ENCODE data around the gene FRMD4A.

The FRMD4A gene

DNA sequence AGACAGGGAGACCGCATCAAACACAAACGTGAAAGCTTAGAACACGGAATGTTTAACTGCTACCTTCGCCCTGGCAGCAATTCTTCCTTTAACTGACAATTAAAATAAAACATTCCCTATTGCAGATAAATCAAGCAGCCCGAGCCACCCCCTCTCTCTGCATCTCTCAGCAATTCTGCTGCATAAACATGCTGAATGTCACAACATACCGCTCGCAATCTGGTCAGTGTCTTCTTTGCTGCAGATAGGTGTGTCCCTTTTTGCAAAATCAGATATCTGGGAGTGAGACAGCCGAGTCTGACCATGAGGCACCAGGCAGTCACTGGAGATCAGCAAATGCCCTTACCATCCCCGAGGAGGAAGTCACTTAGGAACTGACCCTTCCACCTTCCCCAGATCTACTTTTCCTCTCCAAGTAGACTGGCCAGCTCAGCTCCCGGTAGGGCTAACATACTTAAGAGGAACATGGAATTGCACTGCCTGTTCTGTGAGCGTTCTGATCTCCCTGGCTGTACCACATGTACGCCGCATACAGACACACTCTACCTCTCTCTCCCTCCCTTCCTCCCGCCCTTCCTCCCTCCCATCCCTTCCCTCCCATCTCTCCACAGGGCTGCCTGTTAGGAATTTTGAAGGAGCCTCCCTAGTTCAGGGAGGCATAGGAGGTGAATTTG is at the start of gene FRMD4A:
FRMD4A (minus strand) TSS at position 537 of the 674 bp plus-strand sequence.
- no peak for DNase-seq

DNA sequence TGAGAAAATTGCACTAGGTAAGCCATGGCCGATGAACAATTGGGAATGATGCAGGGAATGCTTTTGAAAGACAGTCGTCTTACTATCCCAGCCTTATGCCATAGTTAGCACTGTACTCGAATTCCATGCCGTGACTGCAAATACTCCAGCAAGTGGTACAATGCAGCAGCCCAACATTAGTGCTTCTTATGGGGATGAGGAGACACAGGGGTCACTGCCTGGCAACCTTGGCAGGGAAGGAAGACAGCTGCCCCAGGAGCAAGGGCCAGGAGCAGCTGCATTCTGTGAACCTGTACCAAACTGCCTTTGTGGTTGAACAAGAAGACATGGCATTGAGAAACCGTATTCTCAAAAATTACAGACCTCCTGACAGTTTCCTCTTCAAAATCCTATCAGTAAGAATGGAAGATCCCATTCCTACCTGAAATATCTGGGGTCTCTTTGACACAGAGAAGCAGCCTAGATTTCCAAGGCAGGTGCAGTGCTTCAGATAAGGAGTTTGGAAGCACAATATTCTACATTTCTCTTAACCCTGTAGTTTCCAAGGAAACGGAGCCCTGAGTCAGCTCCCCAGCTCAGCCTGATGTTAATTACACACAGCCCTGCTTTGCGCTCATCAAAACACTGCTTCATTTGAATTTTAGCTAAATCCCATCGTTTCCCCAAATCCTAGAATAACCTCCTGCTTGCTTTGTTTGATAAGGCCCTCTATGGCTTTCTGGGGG is 49.0 kb upstream of the FRMD4A start:
- DNase-seq, result no peak

DNA sequence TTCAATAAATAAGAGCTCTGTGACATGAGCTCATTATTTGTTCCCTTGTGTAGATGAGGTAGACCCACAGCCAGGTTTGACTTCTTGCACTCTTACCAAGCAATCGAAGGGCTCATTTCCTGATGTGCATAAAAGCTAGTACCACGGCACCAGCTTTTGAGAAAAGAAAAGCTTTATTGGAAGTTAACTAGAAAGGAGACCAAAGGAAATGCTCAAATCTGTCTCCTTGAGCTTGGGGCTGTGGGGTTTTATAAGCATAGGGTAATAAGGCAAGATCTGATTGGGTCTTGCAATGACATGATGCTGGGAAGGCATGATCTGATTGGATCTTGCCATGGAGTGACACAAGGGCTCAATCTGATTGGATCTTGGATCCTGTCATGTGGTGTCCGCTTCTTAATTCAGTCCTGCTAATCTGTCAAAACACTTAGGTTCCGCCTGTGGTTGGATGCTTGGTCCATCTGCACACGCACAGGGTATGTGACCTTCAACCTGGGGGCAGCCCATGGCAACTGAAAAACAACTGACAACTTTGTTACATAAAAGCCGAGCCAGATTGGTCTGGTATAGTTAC is 47.8 kb upstream of the FRMD4A start:
- DNase-seq, result no peak

DNA sequence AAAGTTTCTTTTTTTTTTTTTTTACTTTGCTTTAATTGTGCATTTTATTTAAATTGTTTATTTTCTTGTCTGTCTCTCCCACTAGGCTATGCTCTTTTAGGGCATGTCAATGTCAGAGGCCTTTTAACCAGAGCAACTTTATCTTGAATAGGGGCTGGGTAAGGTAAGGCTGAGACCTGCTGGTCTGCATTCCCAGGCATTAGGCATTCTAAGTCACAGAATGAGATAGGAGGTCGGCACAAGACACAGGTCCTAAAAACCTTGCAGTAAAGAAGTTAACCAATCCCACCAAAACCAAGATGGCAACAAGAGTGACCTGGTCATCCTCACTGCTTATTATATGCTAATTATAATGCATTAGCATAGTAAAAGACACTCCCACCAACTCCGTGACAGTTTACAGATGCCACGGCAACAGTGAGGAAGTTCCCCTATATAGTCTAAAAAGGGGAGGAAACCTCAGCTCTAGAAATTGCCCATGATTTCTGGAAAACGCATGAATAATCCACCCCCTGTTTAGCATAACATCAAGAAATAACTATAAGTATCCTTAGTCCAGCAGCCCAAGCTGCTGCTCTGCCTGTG is 47.0 kb upstream of the FRMD4A start:
- DNase-seq, result no peak

DNA sequence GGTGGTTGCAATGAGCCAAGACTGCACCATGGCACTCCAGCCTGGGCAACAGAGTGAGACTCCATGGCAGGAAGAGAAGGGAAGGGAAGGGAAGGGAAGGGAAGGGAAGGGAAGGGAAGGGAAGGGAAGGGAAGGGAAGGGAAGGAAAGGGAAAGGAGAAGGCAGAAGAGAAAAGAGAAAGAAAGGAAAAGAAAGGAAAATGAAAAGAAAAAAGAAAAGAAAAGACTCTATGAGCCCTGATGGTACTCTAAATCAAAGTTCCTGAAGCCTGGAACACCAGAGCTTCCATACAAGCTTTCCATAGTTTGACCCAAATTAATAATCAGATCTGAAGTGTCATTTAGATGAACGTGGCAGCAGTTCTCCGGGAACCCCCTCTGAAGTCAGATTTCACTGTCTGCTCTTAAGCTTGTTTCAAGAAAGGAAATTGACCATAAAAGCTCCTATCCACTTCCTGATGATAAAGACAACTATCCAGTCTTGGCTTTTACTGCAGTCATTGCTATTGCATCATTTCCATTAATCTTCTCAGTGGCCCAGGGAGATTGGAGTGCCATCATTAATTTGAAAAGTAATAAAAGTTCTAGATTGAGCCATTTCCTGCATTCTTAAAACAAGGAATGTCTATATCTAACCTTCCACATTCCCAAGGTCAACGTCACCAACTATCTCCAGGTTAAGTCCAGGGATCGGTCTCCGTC is 44.2 kb upstream of the FRMD4A start:
- DNase-seq, result no peak

DNA sequence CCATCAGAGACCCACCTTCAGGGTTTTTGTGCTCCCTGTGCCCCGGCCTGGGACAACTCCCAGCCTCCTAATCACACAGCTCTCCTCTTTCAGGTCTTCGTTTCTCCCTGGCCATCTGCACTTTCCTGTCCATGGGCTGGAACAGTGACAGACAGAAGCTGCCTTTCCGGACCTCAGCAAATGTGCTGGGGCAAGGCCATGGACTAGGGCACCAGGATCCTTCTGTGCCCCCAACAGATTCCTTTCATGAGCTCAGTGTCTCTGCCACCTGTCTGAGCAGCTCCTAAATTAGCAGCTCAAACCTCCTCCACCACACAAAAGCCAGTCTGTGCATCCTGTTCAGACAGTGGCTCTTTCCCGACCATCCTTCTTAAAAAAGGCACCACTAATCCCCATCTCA is 41.9 kb upstream of the FRMD4A start:
- no peak for DNase-seq

DNA sequence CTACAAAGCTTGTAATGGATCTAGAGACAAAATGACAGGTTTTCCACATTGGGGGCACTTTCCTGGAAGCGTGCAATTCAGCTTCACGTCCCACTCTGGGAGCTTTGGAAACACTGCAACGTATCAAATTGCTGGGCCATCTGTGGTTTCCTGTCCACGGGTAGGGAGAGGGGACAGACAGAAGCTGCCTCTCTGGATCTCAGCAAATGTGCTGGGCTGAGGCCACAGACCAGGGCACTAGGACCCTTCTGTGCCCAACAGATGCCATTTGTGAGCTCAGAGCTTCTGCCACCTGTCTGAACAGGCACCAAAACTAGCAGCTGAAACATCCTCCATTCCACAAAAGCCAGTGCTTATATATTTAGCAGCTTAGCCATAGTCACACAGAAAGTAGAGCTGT is 40.9 kb upstream of the FRMD4A start:
- no peak for DNase-seq

DNA sequence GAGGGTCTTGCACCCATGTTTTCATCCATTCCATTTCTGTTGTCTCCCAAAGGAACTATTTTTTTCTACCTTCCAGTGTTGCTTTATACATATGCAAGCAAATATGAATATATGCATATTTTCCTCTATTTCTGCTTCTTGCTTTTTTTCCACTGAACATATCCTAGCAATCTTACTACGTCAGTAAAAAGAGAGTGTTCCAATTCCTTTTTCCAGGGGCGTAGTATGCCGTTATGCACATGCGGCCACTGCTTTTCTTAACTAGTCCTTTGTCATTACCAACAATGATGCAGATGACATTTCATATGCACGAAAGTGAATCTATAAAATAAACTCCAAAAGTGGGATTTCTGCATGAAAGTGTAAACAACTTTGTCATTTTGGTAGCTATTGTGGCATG is 40.2 kb upstream of the FRMD4A start:
- DNase-seq, result no peak

DNA sequence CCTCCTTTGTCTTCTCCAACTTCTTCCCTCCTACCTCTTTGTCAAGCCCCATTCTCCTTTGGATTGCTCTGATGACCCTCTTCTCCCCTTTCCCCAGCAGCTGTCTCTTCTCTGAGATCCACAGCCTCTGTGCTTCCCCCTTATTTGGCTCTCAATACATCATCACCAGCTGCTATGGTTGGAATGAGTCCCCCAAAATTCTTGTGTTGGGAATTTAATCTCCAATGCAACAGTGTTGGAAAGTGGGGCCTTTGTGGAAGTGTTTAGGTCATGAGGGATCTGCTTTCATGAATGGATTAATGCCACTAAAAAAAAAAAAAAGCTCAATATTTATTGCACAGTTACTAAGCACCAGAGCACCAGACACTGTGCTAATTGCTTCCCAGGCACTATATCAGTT is 39.2 kb upstream of the FRMD4A start:
- no peak for DNase-seq

DNA sequence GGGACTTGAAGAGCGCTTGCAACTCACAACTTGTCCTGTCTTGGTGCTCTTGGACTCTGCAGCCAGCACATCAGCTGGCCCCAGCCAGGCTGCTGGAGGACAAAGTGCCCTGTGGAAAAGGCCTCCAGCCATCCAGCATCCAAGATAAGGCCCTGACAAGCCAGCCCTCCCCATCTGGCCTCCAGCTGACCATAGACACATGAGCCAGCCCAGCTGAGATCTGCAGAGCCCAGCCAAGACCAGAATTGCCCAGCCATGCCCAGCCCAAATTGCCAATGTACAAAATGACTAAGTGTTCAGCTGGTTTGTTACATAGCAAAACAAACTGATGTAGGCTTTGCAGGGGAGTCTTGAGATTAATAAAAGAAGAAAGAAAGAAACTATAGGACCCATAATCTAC is 36.0 kb upstream of the FRMD4A start:
- DNase-seq, result no peak

DNA sequence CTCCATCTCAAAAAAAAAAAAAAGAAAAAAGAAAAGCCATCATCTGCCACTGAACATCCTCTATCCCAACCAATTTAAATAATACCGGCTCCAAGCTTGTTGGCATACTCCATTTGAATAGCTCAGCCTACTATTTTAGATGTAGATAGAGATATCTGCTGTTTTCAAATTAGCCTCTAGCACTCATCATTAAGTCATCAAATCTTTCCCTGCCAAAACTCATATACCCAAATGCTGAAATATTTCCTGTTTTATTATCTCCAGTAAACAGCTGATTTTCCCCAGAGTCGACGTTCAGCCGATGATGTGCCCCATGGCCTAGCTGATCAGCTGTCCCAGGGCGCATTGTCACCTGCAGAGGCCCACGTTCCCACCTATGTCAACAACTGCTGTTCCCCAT is 34.5 kb upstream of the FRMD4A start:
- DNase-seq, result no peak

DNA sequence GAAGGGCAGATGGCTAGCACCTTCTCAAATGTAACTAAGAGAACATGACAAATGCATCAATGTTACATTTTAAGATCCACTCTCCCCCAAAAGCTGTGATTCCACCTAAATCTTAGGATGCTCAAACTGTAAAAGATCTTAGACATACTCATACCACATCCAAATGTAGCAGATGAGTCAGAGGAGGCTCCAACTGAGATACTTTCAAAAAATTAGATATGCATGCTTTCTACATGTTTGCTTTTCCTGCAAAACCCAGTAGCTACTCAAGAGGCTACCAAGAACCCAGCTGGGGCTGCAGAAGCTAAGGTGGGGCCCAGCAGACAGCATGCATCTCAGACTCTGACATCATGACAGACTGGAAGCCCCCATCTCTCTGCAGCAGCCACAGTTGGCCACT is 31.4 kb upstream of the FRMD4A start:
- no peak for DNase-seq

DNA sequence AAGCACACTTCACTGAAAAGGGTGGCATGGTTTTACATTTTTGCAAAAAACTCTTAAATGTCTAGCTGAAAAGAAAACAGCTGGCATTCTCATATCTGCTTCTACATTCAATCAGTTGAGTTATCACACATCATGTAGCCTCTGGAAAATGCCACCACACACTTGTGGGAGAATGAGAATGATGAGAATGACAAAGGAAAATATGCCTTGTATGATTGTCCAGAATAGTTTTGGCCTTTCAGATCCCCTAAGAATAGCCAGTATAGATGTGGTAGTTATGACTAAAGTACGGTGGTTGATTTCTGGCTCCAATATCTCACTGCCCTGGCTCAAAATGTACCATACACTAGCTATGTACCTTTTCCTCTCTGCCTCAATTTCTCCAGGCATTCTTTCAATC is 30.2 kb upstream of the FRMD4A start:
- no peak for DNase-seq

DNA sequence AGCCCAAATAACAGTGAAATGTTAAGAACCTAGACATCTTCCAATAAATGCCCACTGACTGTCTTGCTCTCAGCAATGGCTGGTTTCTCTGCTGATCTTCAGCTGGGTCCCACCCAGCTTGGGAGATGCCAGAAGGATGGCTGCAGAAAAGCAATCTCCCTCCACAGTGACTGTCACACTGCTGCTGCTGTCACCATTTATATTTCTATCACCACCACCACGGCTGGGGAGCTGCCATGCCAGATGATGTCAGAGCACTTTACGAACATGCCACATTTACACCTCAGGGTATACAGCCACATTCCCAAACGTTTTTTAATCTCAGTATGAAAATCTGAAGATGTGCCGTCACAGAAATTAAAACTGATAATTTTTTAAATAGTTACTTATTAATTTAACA is 29.8 kb upstream of the FRMD4A start:
- no peak for DNase-seq

DNA sequence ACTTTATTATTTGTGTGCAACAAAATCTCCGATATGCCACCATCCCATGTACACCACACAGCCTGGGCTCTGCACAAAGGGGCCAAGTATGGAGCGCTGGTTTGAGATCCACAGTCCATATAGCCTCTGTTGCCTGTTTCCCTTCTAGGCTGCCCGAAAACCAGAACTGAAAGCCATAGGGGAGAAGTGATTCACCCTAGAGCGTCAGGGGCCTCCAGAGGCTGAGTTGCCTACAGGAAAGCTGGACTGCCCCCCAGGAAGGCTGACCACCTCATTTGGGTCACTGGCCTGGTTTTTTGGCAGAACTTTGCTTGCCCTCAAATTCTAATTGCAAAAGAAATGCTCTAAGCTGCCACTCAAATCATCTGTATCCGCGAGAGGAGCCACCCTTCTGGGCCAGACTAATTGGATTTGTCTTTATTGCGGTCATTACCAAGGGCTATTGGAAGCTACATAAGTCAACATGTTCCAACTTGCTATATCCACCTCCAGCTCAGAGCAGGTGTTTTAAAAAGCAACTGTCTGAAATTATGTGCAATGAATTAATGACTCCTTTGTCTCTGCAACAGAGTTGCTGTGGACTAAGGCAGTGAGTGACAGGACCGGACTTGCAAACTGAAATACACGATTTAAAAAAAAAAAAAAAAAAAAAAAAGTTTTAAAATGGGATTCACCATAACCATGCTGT is 28.3 kb upstream of the FRMD4A start:
- DNase-seq, result no peak

DNA sequence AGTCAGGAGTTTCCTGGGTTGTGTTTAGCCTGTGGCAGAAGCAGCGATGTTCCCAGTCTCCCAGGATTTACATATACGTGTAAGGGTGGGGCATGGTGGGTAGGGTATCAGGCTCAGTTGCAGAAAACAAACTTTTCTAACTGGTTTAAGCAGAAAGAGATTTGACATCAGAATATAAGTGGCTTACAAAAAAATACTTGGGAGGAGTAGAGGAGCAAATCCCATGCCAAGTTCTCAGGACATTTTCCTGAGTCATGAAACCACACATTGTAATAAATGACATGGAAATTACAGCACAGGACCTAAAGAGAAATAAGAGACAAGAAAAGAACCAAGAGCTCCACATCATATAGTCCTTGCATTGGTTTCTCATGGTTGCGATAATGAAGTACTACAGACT is 26.2 kb upstream of the FRMD4A start:
- no peak for DNase-seq

DNA sequence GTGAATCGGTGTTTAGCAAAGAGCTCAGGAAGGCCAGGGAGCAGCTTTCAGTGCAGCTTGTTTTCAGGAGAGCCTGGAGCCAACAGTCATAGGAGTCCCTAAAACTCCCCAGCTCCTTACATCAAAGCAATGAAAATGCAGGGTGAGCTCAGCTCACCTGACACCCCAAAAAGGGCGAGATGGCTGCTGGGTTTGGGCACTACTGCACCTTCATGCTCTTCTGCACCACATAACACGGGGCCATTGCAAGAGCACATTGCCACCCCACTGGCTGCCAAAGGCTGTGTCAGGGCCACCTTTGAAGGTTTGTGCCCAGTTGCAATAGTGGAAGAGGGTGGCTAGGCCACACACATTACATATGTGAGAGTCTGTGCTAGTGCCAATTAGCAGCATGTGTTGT is 25.0 kb upstream of the FRMD4A start:
- no peak for DNase-seq

DNA sequence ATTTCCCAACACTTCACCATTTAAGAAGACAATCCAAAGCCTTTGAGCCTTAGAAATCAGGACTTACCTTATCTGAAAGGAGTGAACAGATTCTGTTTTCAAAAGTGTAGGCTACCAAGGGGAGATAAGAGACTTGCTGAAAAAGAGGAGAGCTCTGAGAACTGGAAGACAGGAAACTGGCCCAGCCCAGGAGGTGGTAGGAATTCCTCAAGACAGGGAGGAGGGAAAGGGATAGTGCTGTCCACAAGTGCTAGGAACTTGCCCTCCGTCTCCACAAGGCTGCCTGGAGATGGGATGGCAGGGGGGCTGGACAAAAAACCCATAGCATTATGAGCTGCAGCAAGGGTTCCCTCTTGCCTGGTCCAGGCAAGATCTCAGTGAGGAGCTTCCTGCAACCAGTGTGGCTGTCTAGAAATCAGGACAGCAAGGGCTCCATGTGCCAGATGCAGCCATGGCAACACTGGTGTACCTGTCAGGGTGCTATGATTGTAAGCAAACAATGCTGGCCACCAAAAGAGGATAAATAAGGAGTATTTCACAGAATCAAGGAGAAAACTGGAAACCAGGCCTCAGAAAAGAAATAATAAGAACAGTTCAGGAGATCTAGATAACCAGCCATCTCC is 22.7 kb upstream of the FRMD4A start:
- DNase-seq, result no peak

DNA sequence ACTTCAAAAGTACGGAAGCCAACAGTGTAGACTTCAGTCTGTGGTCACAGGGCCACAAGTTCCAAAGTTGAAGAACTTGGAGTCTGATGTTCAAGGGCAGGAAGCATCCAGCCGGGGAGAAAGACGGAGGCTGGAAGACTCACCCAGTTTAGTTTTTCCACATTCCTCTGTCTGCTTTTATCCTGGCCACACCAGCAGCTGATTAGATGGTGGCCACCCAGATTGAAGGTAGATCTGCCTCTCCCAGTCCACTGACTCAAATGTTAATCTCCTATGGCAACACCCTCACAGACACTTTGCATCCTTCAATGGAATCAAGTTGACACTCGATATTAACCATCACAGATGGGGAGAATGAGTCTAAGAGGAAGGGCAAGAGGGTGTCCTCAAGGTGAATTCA is 19.3 kb upstream of the FRMD4A start:
- no peak for DNase-seq

DNA sequence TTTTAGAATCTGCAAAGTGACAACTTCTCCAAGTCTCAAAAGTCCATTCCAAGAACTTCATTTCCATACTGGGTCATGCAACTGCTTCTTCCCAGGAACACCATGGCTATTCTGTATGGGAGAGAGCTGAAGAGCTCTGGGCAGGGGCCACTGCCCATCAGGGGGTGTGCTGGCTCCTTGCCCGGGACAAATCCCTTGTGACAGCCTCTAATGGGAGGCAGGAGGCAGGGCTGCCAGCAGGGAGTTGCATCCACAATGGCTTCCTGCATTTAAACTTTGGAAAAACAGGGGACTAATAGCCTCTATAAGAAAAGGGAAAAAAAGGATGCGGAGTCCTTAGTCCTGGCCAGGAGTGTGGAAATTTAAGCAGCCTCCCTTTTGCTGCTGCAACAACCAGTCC is 18.4 kb upstream of the FRMD4A start:
- no peak for DNase-seq

DNA sequence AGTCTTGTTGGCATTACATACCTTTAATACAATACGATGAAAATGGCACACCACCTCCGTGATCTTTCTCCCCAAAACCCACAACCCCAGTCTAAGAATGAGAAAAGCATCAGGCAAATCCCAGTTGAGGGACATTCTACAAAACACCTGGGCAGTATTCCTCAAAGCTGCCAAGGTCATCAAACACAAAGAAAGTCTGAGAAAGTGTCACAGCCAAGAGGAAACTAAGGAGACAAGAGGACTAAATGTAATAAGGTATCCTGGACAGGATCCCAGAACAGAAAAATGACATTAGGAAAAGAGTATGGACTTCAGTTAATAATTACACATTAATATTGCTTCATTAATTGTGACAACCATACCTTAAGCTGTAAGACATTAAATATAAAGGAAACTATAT is 14.5 kb upstream of the FRMD4A start:
- no peak for DNase-seq

DNA sequence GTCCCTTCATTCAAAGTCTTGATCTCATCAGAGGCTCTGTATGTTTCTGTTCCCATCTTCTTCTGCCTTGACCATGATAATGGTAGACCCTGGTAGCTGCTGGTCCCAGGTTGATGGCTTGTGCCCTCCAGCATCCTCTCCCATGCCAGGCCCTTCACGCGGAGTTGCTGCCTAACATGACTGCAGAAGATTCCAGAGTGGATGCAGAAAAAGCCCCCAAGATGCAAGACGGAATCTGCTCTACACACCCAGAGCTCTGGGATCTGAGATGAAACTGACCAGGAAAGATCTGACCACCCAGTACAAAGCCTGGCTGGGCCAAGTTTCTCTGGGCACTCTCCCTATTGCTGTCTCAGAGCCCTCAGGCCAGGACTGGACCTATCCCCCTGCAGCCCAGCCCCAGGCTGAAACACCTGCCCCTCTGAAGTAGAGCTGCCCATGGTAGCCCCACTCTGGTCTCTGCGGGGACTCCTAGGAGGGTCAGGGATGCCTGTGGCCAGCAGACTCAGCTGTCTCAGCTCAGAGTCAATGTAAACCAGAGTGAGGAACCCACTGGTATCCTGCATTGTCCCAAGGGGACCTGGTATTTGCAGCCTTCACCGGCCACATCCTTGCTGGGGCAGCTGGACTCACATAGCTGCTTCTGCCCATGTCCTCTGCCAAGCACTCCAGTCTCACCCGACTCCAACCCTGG is 9.5 kb upstream of the FRMD4A start:
- DNase-seq, result no peak

Measured in activated CD4-positive, alpha-beta T cell treated with anti-CD3 and anti-CD28 coated beads for 48 hours (primary cell).